ENCODE data around the gene CCDC183.

GRCh38 chr9:136793086-136793946 is 2.8 kb upstream of the CCDC183 start:
- no peak for TF ChIP-seq CTCF (conservative IDR thresholded peaks at IDR 0.05)
- TF ChIP-seq ZFX (IDR thresholded peaks at IDR 0.05) = no peak

Measured in C4-2B (cell line).